ENCODE results near the gene SPDL1.
A peak's percentile ranks its signal among the peaks of the same experiment; 100 is the strongest.

Gene SPDL1

GRCh38 chr5:169637085-169637548 lies 53.5 kb downstream of the SPDL1 start, which contains the start of gene DOCK2:
Gene DOCK2 (plus strand): TSS chr5:169637275. CDS start chr5:169637327, 52 bp downstream.
- no peaks in the 10 kb centered on the region for H3K9me3 ChIP-seq (ENCODE audit: control insufficient read depth, low read length)
- peak within 1 kb of the TSS; percentile 17 for H3K4me3 ChIP-seq (ENCODE audit: insufficient read depth, low read depth, low read length)
- no peaks in the 10 kb centered on the region for H3K36me3 ChIP-seq (ENCODE audit: control insufficient read depth, insufficient read depth, low read length)
- H3K27me3 ChIP-seq (ENCODE audit: control insufficient read depth, insufficient read depth, low read length, poor library complexity, severe bottlenecking) = peaks cover 22% of the 10 kb centered on the region
- H3K27ac ChIP-seq (ENCODE audit: insufficient read depth, low read depth, low read length, poor library complexity, severe bottlenecking) = no peak within 1 kb of the TSS
- H3K4me1 ChIP-seq (ENCODE audit: control insufficient read depth, insufficient read depth, low read length) = no peaks in the 10 kb centered on the region
- WGBS, 2 experiments = 5 to 6% methylated on average over 42 of the region's 42 CpGs

- Histone ChIP-seq H3K9me3 (ENCODE audit: control insufficient read depth, low read length) (no peaks in the 10 kb centered on the region), H3K4me1 (ENCODE audit: control insufficient read depth, insufficient read depth, low read length) (no peaks in the 10 kb centered on the region), H3K4me3 (ENCODE audit: insufficient read depth, low read depth, low read length) (peak overlapping the region; percentile 17), H3K36me3 (ENCODE audit: control insufficient read depth, insufficient read depth, low read length) (no peaks in the 10 kb centered on the region), H3K27me3 (ENCODE audit: control insufficient read depth, insufficient read depth, low read length, poor library complexity, severe bottlenecking) (peaks cover 22% of the 10 kb centered on the region), H3K27ac (ENCODE audit: insufficient read depth, low read depth, low read length, poor library complexity, severe bottlenecking) (no peak overlapping the region)
- WGBS, 2 experiments = 38 to 40% methylated on average over 18 of the region's 18 CpGs
Measured at GRCh38 chr5:169637549-169638121, 54.1 kb downstream of the SPDL1 start.

DNA sequence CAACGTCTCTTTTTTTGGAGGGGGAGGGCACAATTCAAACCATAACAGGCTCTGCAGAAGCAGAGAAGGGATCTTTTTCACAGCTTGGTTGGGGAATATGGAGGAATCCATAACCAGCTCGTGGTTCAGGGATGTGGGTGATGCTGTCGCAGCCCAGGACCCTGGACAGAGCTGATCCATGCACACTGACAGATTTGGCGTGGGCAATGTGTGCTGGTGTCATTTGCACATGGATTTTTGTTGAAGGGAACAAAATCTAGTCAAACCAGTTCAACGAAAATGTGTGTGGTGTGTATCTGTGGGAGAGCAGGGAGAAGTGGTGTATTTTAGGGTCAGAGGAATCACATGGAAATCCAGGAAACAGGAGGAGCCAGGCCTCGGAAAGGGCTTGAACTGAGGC lies 57.7 kb downstream of the SPDL1 start:
- no peaks in the 10 kb centered on the region for H3K9me3 ChIP-seq (ENCODE audit: control insufficient read depth, low read length)
- no peaks in the 10 kb centered on the region for H3K4me1 ChIP-seq (ENCODE audit: control insufficient read depth, insufficient read depth, low read length)
- WGBS, 2 experiments = 78 to 80% methylated on average over 6 of the region's 6 CpGs
- peaks cover 20% of the 10 kb centered on the region for H3K27me3 ChIP-seq (ENCODE audit: control insufficient read depth, insufficient read depth, low read length, poor library complexity, severe bottlenecking)
- no peak overlapping the region for H3K4me3 ChIP-seq (ENCODE audit: insufficient read depth, low read depth, low read length)
- no peaks in the 10 kb centered on the region for H3K36me3 ChIP-seq (ENCODE audit: control insufficient read depth, insufficient read depth, low read length)
- H3K27ac ChIP-seq (ENCODE audit: insufficient read depth, low read depth, low read length, poor library complexity, severe bottlenecking) = no peak overlapping the region

DNA sequence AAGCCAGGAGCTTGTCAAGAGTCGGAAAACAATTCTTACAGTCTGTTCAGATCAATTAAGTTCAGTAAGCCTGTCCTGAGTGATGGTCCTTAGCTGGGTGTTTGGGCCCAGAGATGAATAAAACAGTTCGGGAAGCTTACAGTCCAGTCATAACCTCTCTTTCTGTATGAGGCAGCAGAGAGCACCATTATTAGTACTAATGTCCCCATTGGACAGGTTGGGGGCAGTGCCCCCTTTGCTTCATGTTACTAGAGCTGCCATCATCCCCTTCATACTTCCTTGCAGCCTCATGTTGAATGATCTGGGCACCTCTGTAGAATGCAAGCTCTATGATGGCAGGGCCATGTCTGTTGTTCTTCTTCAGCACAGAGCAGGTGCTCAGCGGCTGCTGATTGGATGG lies 63.3 kb downstream of the SPDL1 start:
- Histone ChIP-seq H3K9me3 (ENCODE audit: control insufficient read depth, low read length) (no peaks in the 10 kb centered on the region), H3K27me3 (ENCODE audit: control insufficient read depth, insufficient read depth, low read length, poor library complexity, severe bottlenecking) (no peaks in the 10 kb centered on the region), H3K27ac (ENCODE audit: insufficient read depth, low read depth, low read length, poor library complexity, severe bottlenecking) (no peak overlapping the region), H3K4me3 (ENCODE audit: insufficient read depth, low read depth, low read length) (no peak overlapping the region), H3K4me1 (ENCODE audit: control insufficient read depth, insufficient read depth, low read length) (peaks cover 3% of the 10 kb centered on the region), H3K36me3 (ENCODE audit: control insufficient read depth, insufficient read depth, low read length) (no peaks in the 10 kb centered on the region)
- 93 to 95% methylated on average over 3 of the region's 3 CpGs for WGBS, 2 experiments

DNA sequence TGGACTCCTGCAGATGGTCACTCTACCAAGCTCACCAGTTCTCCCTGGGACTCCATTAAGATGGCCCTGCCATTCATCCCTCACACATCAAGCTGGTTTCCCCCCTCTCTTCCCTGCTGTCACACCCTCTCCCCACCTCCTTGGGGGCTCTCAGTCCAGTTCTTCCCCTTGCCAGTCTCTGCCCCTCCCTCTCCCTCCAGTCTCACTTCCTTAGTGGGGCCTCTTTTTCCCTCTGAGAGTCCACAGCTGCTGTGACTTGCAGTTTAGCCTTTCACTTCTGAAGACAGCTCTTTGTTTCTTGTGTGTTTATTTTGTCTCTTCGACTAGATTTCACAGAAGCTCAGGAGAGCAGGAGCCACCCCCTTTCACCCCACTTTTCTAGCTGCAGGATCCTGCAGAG lies 64.0 kb downstream of the SPDL1 start:
- no peak overlapping the region for H3K4me3 ChIP-seq (ENCODE audit: insufficient read depth, low read depth, low read length)
- WGBS, 2 experiments = 64% methylated on average over 1 of the region's 1 CpG; no CpG with 5 or more reads in 1 of the 2 experiments
- H3K4me1 ChIP-seq (ENCODE audit: control insufficient read depth, insufficient read depth, low read length) = peaks cover 3% of the 10 kb centered on the region
- H3K27me3 ChIP-seq (ENCODE audit: control insufficient read depth, insufficient read depth, low read length, poor library complexity, severe bottlenecking) = no peaks in the 10 kb centered on the region
- no peaks in the 10 kb centered on the region for H3K9me3 ChIP-seq (ENCODE audit: control insufficient read depth, low read length)
- H3K27ac ChIP-seq (ENCODE audit: insufficient read depth, low read depth, low read length, poor library complexity, severe bottlenecking) = no peak overlapping the region
- no peaks in the 10 kb centered on the region for H3K36me3 ChIP-seq (ENCODE audit: control insufficient read depth, insufficient read depth, low read length)

GRCh38 chr5:169648725-169649310 lies 65.2 kb downstream of the SPDL1 start:
- no peaks in the 10 kb centered on the region for H3K36me3 ChIP-seq (ENCODE audit: control insufficient read depth, insufficient read depth, low read length)
- WGBS, 2 experiments = 91 to 92% methylated on average over 13 of the region's 13 CpGs
- H3K27me3 ChIP-seq (ENCODE audit: control insufficient read depth, insufficient read depth, low read length, poor library complexity, severe bottlenecking) = no peaks in the 10 kb centered on the region

DNA sequence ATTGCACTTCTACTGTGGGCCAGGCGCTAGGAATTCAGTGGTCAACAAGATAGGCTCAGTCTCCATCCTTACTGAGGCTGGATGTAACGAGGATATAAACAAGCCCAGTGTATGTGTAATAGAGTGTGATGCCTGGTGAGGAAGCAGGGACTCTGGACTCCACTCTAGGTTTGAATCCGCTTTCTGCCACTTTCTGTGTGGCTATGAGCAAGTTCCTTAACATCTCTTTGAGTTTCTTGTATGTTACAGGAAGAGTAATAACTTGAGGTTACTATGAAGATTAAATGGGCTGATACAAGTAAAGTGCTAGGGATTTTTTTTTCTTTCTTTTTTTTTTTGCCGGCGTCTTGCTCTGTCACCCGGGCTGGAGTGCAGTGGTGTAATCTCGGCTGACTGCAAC lies 65.9 kb downstream of the SPDL1 start:
- Histone ChIP-seq H3K9me3 (ENCODE audit: control insufficient read depth, low read length) (no peaks in the 10 kb centered on the region), H3K27me3 (ENCODE audit: control insufficient read depth, insufficient read depth, low read length, poor library complexity, severe bottlenecking) (no peaks in the 10 kb centered on the region), H3K27ac (ENCODE audit: insufficient read depth, low read depth, low read length, poor library complexity, severe bottlenecking) (no peak overlapping the region), H3K4me3 (ENCODE audit: insufficient read depth, low read depth, low read length) (no peak overlapping the region), H3K36me3 (ENCODE audit: control insufficient read depth, insufficient read depth, low read length) (no peaks in the 10 kb centered on the region), H3K4me1 (ENCODE audit: control insufficient read depth, insufficient read depth, low read length) (peaks cover 3% of the 10 kb centered on the region)
- 94 to 95% methylated on average over 7 of the region's 7 CpGs for WGBS, 2 experiments

More at GRCh38 chr5:169648725-169649310, 65.2 kb downstream of the SPDL1 start:
- peaks cover 3% of the 10 kb centered on the region for H3K4me1 ChIP-seq (ENCODE audit: control insufficient read depth, insufficient read depth, low read length)
- no peak overlapping the region for H3K27ac ChIP-seq (ENCODE audit: insufficient read depth, low read depth, low read length, poor library complexity, severe bottlenecking)
- no peak overlapping the region for H3K4me3 ChIP-seq (ENCODE audit: insufficient read depth, low read depth, low read length)
- H3K9me3 ChIP-seq (ENCODE audit: control insufficient read depth, low read length) = no peaks in the 10 kb centered on the region

GRCh38 chr5:169650701-169651331 lies 67.2 kb downstream of the SPDL1 start:
- Histone ChIP-seq H3K4me3 (ENCODE audit: insufficient read depth, low read depth, low read length) (no peak overlapping the region), H3K9me3 (ENCODE audit: control insufficient read depth, low read length) (no peaks in the 10 kb centered on the region), H3K27ac (ENCODE audit: insufficient read depth, low read depth, low read length, poor library complexity, severe bottlenecking) (no peak overlapping the region), H3K27me3 (ENCODE audit: control insufficient read depth, insufficient read depth, low read length, poor library complexity, severe bottlenecking) (no peaks in the 10 kb centered on the region), H3K4me1 (ENCODE audit: control insufficient read depth, insufficient read depth, low read length) (peaks cover 3% of the 10 kb centered on the region), H3K36me3 (ENCODE audit: control insufficient read depth, insufficient read depth, low read length) (no peaks in the 10 kb centered on the region)
- whole genome bisulfite sequencing, 2 experiments = 91 to 93% methylated on average over 5 of the region's 5 CpGs

GRCh38 chr5:169651526-169651925 lies 68.0 kb downstream of the SPDL1 start:
- 81 to 83% methylated on average over 5 of the region's 5 CpGs for WGBS, 2 experiments
- H3K4me3 ChIP-seq (ENCODE audit: insufficient read depth, low read depth, low read length) = no peak overlapping the region
- no peak overlapping the region for H3K27ac ChIP-seq (ENCODE audit: insufficient read depth, low read depth, low read length, poor library complexity, severe bottlenecking)

DNA sequence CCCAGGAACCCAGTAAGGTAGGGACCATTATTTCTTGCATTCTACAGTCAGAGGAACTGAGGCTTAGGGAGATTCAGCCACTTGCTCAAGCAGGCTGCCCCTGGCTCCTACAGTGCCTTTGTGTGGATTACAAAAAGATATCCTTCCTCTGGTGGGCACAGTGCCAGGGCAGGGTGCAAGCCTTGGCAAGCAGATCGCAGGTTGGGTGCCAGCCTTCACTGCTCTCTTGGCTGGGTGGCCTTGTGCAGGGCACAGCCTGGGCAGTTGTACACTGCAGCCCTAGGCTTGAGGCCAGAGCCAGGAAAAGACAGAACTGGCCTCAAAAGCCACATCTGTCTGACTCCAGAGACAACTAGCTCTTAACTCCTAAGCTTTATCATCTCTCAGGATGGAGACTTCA lies 68.5 kb downstream of the SPDL1 start:
- WGBS, 2 experiments = 91 to 95% methylated on average over 1 of the region's 1 CpG
- Histone ChIP-seq H3K36me3 (ENCODE audit: control insufficient read depth, insufficient read depth, low read length) (no peaks in the 10 kb centered on the region), H3K27me3 (ENCODE audit: control insufficient read depth, insufficient read depth, low read length, poor library complexity, severe bottlenecking) (no peaks in the 10 kb centered on the region), H3K9me3 (ENCODE audit: control insufficient read depth, low read length) (no peaks in the 10 kb centered on the region), H3K4me1 (ENCODE audit: control insufficient read depth, insufficient read depth, low read length) (peaks cover 3% of the 10 kb centered on the region), H3K4me3 (ENCODE audit: insufficient read depth, low read depth, low read length) (no peak overlapping the region), H3K27ac (ENCODE audit: insufficient read depth, low read depth, low read length, poor library complexity, severe bottlenecking) (no peak overlapping the region)

More at GRCh38 chr5:169651526-169651925, 68.0 kb downstream of the SPDL1 start:
- H3K27me3 ChIP-seq (ENCODE audit: control insufficient read depth, insufficient read depth, low read length, poor library complexity, severe bottlenecking) = no peaks in the 10 kb centered on the region
- peaks cover 3% of the 10 kb centered on the region for H3K4me1 ChIP-seq (ENCODE audit: control insufficient read depth, insufficient read depth, low read length)
- H3K9me3 ChIP-seq (ENCODE audit: control insufficient read depth, low read length) = no peaks in the 10 kb centered on the region
- no peaks in the 10 kb centered on the region for H3K36me3 ChIP-seq (ENCODE audit: control insufficient read depth, insufficient read depth, low read length)

Data from ectodermal cell (in vitro differentiated cells).